Inferior parietal cortex (tissue), 1 donor: ENCODE data around the gene SCFD1.

Source experiments
- DNase-seq: peaks from one replicate; pipeline ENCODE4 v3.0.0-alpha.2; 2016; ENCODE audit errors: extremely low spot score

Gene SCFD1

GRCh38 chr14:30754778-30755177 is 132.7 kb downstream of the SCFD1 start:
- no peak for DNase-seq

GRCh38 chr14:30756594-30756993 is 134.5 kb downstream of the SCFD1 start:
- no peak for DNase-seq

DNA sequence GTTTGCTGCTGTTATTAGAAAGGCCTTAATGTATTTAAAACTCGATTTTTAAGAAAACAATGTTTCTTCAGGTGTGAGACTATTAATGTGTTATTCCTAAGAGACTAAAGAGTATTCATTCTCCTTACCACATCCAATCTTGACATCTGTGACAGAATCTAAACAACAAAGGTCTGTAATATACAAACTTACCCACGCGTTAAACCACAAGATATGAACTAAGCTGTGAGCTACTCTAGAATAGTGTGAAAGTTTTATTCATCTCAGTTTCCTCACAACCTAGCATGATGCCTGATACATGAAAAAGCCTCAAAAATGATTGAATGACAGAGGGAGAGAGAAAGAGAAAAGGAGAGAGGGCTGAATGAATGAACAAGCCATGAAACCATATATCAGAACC is 135.0 kb downstream of the SCFD1 start:
- no peak for DNase-seq

DNA sequence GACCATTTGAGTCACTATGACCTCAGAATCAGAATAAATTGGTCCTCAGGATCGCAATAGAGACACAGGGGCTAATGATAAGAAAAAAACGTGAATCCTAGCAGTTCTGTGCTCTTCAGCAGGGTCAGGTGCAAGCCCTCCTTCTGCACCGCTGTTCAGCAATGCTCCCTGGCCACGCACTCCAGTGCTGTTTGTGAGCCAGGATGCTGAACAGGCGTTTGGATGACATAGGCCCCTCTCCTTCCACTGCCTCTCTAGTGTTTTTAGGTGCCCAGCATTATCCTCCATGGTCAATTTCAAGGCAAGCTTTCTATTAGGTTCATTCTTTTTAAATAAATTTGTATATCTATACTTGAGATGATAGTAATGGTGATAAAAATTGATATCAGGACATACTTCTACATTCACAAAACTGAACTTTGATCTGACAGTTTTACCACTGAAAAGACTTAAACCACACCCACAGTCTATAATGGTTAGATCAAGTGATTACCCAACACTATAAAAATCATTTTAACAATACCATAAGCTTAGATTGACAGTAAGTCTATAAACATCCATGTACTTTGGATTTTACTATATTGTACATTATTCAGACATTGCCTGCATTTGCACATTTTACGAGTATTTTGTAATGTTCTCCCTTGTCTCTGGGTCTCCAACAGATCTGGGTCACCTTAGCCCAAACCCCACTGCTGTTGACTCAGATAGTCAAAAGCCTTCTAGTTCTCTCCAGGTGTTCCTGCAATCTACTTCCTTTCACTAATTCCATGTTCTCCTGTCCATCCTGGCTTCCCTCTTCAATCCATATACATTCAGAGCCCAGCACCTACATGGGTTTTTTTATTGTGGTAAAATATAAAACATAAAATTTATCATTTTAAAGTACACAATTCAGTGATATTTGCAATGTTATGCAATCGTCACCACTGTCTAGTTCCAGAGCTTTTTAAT is 137.3 kb downstream of the SCFD1 start:
- DNase-seq, result no peak

DNA sequence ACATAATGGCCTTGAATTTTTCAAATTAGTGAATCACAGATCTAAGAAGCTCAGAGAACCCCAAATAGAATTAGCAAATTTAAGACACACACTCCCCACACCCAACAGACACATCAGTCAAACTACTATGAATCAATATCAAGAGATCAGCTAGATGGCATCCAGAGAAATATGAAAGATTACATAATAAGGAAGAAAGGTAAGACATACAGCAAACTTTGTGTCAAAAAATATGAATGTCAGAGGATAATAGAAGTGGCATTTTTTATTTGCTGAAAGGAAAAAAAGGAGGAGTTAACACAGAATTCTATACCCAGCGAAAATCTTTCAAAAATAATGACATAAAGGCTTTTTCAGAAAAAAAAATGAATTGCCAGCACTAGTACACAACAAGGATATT is 141.8 kb downstream of the SCFD1 start:
- no peak for DNase-seq

DNA sequence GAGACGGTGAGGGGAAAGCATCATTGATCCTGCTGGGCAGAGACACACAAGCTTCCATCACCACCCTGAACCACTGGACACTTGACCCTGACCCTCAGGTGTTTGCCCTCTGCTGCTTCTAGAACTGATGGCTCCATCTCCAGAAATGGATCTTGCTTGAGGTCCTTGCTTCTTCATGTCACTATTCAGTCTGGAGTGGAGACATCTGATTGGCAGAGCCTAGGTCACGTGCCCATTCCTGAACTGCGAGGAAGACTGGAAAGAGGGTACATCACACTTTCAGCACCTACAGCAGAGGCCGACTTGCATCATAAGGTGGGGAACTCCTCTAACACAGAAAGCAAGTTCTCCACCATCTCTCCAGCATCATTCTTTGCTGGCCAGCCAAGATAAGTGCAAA is 145.5 kb downstream of the SCFD1 start:
- DNase-seq, result no peak

GRCh38 chr14:30768791-30769190 is 146.7 kb downstream of the SCFD1 start:
- DNase-seq, result no peak

DNA sequence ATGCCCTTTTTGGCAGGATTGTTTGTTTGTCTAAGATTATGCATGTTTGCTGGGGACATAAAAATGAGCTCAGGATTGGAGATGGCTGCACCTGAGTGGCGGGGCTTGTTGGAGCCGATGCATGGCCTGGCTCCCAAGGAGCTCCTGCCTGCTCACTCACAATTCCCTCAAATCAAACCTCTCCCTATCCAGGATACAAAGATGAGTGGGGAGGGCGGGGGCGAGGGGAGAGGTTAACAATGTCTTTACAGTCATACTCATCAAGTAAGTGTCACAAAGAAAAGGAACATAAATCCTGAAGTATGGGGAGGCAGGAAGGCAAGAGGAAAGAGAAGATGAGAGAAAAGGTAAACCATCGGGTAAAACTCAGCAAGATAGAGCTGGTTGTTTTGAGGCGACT is 148.3 kb downstream of the SCFD1 start:
- DNase-seq, result no peak

DNA sequence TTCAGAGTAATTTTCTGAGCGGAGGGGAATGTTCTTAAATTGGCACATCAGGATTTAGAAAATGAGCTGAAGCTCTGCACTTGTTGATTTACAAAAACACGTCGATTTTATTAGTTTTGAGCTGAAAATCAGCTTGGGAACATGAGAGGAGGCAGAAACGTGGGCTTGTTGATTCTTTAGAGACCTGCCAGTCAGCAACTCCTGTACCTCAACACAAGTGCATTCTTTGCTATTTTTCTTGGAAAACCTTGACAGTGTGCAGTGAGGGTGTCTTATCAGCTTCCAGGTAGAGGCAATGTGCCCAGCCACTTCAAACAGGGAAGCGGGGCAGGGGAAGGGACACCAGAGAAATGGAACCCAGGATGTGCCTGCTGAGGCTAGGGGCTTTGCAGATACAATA is 149.5 kb downstream of the SCFD1 start:
- no peak for DNase-seq

- no peak for DNase-seq
These were observed 157.1 kb downstream of the SCFD1 start for GRCh38 chr14:30779210-30779609.
